OCI-LY1 (cell line): ENCODE measurements around the gene CIDEC.

Experiments used
- H2AFZ ChIP-seq: fragments of 200-600 bp; sonication (generic), shearing (Covaris generic); 2 replicates; pipeline ENCODE4 v1.6.0; 2014; ENCODE audit warnings: antibody characterized with exemption, mild to moderate bottlenecking, low read length
- H3F3A ChIP-seq: fragments of 200-600 bp; sonication (generic), shearing (Covaris generic); 2 replicates; pipeline ENCODE4 v1.6.0; 2014; ENCODE audit warnings: mild to moderate bottlenecking, antibody characterized with exemption, low read length, moderate library complexity; ENCODE audit not compliant: insufficient read depth
- H3K27ac ChIP-seq: fragments of 200-600 bp; sonication (generic); 2 replicates; pipeline ENCODE4 v1.5.1; 2014; ENCODE audit warnings: low read length, mixed run types, mild to moderate bottlenecking, low read depth; ENCODE audit not compliant: poor library complexity, severe bottlenecking
- H3K27me3 ChIP-seq: fragments of 200-600 bp; sonication (generic); 2 replicates; pipeline ENCODE4 v1.6.0; 2014; ENCODE audit warnings: antibody characterized with exemption, mild to moderate bottlenecking, low read length, moderate library complexity; ENCODE audit not compliant: insufficient read depth
- H3K36me3 ChIP-seq: fragments of 200-600 bp; sonication (generic); 2 replicates; pipeline ENCODE4 v1.6.1; 2014; ENCODE audit warnings: mild to moderate bottlenecking, antibody characterized with exemption, low read length, moderate library complexity, mixed read lengths; ENCODE audit not compliant: insufficient read depth
- H3K4me1 ChIP-seq: fragments of 200-600 bp; sonication (generic); 2 replicates; pipeline ENCODE4 v1.5.1; 2014; ENCODE audit warnings: mild to moderate bottlenecking, low read length, moderate library complexity; ENCODE audit not compliant: insufficient read depth, severe bottlenecking
- H3K4me2 ChIP-seq: fragments of 200-600 bp; sonication (generic), shearing (Covaris generic); 2 replicates; pipeline ENCODE4 v1.6.1; 2014; ENCODE audit warnings: low read length
- H3K4me3 ChIP-seq: fragments of 200-600 bp; sonication (generic); 2 replicates; pipeline ENCODE4 v1.5.1; 2014; ENCODE audit warnings: low read length, low read depth, mild to moderate bottlenecking, mixed read lengths; ENCODE audit not compliant: poor library complexity, severe bottlenecking
- H3K79me2 ChIP-seq: fragments of 200-600 bp; shearing (Covaris generic); 2 replicates; pipeline ENCODE4 v1.6.1; 2016; ENCODE audit warnings: mixed run types, low read length, mixed read lengths; ENCODE audit not compliant: insufficient read depth
- H3K9ac ChIP-seq: fragments of 200-600 bp; sonication (generic), shearing (Covaris generic); 2 replicates; pipeline ENCODE4 v1.6.1; 2014; ENCODE audit warnings: mild to moderate bottlenecking, low read length, mixed read lengths
- H3K9me2 ChIP-seq: fragments of 200-600 bp; sonication (generic), shearing (Covaris generic); 2 replicates; pipeline ENCODE4 v1.6.1; 2014; ENCODE audit warnings: low read depth, mild to moderate bottlenecking, low read length, mixed read lengths
- H3K9me3 ChIP-seq: fragments of 200-600 bp; shearing (Covaris generic); 2 replicates; pipeline ENCODE4 v1.6.1; 2014; ENCODE audit warnings: low read length, mixed read lengths
- H4K20me1 ChIP-seq: fragments of 200-600 bp; sonication (generic), shearing (Covaris generic); 2 replicates; pipeline ENCODE4 v1.6.0; 2016; ENCODE audit warnings: mild to moderate bottlenecking, low read length; ENCODE audit not compliant: insufficient read depth
- EZH2 ChIP-seq: fragments of 200-600 bp; sonication (generic), shearing (Covaris generic); IDR thresholded peaks from 2 replicates; pipeline ENCODE4 v1.8.0; 2017; ENCODE audit warnings: borderline replicate concordance, mixed run types, mild to moderate bottlenecking, antibody characterized with exemption, low read length, moderate library complexity, mixed read lengths
- TF ChIP-seq, protein P1 (sequence below): fragments of 200-600 bp; sonication (generic), shearing (Covaris generic); IDR thresholded peaks from 2 replicates; pipeline ENCODE4 v1.5.1; 2017; ENCODE audit warnings: mild to moderate bottlenecking, antibody characterized with exemption, low read length, moderate library complexity, mixed read lengths

Gene CIDEC, protein sequence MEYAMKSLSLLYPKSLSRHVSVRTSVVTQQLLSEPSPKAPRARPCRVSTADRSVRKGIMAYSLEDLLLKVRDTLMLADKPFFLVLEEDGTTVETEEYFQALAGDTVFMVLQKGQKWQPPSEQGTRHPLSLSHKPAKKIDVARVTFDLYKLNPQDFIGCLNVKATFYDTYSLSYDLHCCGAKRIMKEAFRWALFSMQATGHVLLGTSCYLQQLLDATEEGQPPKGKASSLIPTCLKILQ

DNA sequence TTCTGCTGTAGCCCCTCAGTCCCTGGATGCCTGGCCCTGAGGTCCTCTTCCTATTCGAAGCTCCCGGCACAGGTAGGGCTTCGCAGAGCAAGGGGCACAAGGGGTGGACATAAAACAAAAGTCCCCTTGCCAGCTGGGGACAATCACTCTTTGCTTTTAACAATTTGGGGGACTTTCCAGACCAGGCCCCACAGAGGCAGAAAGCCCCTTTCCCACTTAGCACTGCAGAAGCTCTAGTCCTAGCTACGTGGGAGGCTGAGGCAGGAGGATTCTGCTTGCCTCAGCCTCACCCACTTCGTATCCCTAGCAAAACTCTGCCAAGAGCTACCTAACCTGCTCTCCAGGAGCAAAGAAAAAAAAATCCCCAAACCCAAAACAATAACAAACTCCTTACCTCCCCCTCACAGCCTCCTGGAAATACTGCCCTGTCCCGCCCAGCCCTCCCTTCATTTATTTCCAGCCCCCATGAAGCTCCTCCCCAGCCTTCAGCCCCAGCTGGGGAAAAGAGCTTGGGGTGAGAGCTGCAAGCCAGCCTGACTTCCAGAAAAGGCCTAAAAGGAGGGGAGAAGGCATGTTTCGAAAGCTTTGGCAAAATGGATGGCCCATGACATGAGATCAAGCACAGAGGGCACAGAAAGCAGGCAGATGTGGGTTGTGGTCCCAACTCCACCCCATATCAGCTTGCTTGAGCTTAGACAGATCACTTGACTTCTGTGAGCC, at the start of gene CIDEC:
Gene CIDEC, minus strand, starts transcription at position 424 of the 720 bp plus-strand sequence. CDS start 1,767 bp downstream, outside the sequence.
- no peaks in the 10 kb centered on the region for H4K20me1 ChIP-seq
- no peaks in the 10 kb centered on the region for H3K79me2 ChIP-seq
- TF ChIP-seq, protein P1, sequence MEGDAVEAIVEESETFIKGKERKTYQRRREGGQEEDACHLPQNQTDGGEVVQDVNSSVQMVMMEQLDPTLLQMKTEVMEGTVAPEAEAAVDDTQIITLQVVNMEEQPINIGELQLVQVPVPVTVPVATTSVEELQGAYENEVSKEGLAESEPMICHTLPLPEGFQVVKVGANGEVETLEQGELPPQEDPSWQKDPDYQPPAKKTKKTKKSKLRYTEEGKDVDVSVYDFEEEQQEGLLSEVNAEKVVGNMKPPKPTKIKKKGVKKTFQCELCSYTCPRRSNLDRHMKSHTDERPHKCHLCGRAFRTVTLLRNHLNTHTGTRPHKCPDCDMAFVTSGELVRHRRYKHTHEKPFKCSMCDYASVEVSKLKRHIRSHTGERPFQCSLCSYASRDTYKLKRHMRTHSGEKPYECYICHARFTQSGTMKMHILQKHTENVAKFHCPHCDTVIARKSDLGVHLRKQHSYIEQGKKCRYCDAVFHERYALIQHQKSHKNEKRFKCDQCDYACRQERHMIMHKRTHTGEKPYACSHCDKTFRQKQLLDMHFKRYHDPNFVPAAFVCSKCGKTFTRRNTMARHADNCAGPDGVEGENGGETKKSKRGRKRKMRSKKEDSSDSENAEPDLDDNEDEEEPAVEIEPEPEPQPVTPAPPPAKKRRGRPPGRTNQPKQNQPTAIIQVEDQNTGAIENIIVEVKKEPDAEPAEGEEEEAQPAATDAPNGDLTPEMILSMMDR, result no peak
- no peak for TF ChIP-seq EZH2
- H3K36me3 ChIP-seq, result no peaks in the 10 kb centered on the region
- no peaks in the 10 kb centered on the region for H3K9me3 ChIP-seq
- no peaks in the 10 kb centered on the region for H3F3A ChIP-seq
- no peak within 1 kb of the TSS for H3K9ac ChIP-seq
- H3K4me3 ChIP-seq, result no peak within 1 kb of the TSS
- H3K4me1 ChIP-seq, result no peaks in the 10 kb centered on the region
- H2AFZ ChIP-seq, result no peak within 1 kb of the TSS
- no peak within 1 kb of the TSS for H3K4me2 ChIP-seq
- no peak within 1 kb of the TSS for H3K27ac ChIP-seq
- H3K9me2 ChIP-seq, result no peaks in the 10 kb centered on the region
- H3K27me3 ChIP-seq, result peaks cover 4% of the 10 kb centered on the region; the same call in 1 of the 2 replicates

DNA sequence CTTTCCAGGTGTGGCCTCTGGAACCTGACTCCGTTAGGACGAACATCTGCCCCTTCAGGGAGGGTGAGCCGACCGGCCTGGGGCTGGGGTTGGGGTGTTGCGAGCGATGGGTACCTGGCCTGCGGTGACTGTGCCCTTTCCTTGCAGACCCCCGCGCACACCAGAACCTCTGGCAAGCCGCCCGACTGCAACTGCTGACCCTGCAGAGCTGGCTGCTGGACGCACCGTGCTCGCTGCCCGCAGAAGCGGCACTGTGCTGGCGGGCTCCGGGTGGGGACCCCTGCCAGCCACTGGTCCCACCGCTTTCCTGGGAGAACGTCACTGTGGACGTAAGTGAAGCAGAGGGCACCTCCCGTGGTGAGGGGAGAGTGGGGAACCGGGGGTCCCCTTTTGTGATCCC, 48.1 kb upstream of the CIDEC start:
- Histone ChIP-seq H3K36me3 (no peaks in the 10 kb centered on the region; the same call in 1 of the 2 replicates), H3K9me2 (no peaks in the 10 kb centered on the region), H3K4me1 (peaks cover 5% of the 10 kb centered on the region), H3K4me3 (no peak overlapping the region), H3K27me3 (peaks cover 5% of the 10 kb centered on the region; the same call in 1 of the 2 replicates), H4K20me1 (no peaks in the 10 kb centered on the region), H3K4me2 (no peak overlapping the region), H3K27ac (no peak overlapping the region), H3K79me2 (no peaks in the 10 kb centered on the region), H3F3A (no peaks in the 10 kb centered on the region), H2AFZ (no peak overlapping the region), H3K9me3 (no peaks in the 10 kb centered on the region), H3K9ac (no peak overlapping the region)
- no peak for TF ChIP-seq EZH2
- TF ChIP-seq, protein P1, result no peak

DNA sequence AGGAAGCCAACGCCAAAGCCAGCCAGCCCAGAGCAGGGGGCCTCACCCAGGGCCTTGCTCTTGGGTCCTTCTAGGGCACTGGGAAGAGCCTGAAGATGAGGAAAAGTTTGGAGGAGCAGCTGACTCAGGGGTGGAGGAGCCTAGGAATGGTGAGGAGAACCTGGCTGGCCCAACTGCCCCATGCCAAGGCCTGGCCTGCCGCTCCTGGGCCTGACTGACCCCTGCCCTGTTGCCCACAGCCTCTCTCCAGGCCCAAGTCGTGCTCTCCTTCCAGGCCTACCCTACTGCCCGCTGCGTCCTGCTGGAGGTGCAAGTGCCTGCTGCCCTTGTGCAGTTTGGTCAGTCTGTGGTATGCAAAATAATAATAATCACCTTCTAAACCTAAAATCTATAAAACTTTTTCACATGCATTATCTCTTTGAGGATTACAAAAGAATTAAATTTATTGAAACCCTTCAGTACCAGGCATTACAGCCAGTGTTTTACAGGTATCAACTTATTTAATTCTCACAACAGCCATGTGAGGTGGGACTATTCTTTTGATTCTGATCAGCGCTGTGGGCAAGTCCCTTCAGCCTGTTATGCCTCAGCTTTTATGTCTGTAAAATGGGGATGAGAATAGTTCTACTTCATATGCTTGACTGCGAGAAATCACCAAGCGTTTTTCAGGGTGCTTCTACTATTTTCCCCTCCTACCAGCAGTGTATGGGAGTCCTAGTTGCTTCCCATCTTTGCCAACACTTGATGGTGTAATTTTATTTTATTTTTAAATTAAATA, 38.4 kb upstream of the CIDEC start:
- Histone ChIP-seq H3K9ac (no peak overlapping the region), H3K27ac (no peak overlapping the region)

More for the DNA sequence above, 38.4 kb upstream of the CIDEC start:
- no peaks in the 10 kb centered on the region for H3K36me3 ChIP-seq
- no peaks in the 10 kb centered on the region for H3K4me1 ChIP-seq
- H3K27me3 ChIP-seq, result no peaks in the 10 kb centered on the region
- H4K20me1 ChIP-seq, result no peaks in the 10 kb centered on the region
- H2AFZ ChIP-seq, result no peak overlapping the region
- no peak overlapping the region for H3K4me2 ChIP-seq
- H3F3A ChIP-seq, result no peaks in the 10 kb centered on the region
- H3K4me3 ChIP-seq, result no peak overlapping the region
- no peaks in the 10 kb centered on the region for H3K9me2 ChIP-seq
- H3K9me3 ChIP-seq, result no peaks in the 10 kb centered on the region
- TF ChIP-seq, protein P1, result no peak
- no peak for TF ChIP-seq EZH2
- H3K79me2 ChIP-seq, result no peaks in the 10 kb centered on the region
